Measurements from ENCODE around the gene ERGIC2.

Gene ERGIC2

DNA sequence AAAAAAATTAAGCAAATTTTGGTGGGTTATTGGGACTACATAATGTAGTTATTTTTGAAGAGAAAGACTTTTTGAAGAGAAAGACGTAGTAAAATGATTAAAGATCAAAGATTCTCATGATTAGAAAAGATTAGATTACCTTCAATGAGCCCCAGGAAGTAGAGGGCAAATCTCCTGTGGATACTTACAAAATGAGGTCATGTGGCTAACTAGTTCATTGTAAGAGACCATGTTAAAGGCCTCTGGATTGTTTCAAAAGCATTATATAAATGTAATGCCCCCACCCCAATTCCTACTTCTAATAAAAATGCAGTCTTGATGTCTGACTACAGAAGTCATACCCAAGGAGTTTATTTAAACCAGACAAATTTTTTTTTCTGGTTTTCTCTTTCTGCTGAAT, 93.3 kb downstream of the ERGIC2 start:
- TF ChIP-seq, protein P1, sequence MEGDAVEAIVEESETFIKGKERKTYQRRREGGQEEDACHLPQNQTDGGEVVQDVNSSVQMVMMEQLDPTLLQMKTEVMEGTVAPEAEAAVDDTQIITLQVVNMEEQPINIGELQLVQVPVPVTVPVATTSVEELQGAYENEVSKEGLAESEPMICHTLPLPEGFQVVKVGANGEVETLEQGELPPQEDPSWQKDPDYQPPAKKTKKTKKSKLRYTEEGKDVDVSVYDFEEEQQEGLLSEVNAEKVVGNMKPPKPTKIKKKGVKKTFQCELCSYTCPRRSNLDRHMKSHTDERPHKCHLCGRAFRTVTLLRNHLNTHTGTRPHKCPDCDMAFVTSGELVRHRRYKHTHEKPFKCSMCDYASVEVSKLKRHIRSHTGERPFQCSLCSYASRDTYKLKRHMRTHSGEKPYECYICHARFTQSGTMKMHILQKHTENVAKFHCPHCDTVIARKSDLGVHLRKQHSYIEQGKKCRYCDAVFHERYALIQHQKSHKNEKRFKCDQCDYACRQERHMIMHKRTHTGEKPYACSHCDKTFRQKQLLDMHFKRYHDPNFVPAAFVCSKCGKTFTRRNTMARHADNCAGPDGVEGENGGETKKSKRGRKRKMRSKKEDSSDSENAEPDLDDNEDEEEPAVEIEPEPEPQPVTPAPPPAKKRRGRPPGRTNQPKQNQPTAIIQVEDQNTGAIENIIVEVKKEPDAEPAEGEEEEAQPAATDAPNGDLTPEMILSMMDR (IDR thresholded peaks at IDR 0.05; ENCODE audit: control insufficient read depth, extremely low read depth, insufficient read depth): no peak
- H3K4me3 ChIP-seq (ENCODE audit: low read depth, low read length): no peak overlapping the region
- no peak for DNase-seq (ENCODE audit: low read depth)

All from LNCaP clone FGC (cell line).